Measurements from ENCODE around the gene PTPRT.
"Not testable (repeated sequence)": the region's sequence is repeated elsewhere in the genome, so short reads cannot be mapped to it uniquely, and the experiment has no call there.

PTPRT gene

DNA sequence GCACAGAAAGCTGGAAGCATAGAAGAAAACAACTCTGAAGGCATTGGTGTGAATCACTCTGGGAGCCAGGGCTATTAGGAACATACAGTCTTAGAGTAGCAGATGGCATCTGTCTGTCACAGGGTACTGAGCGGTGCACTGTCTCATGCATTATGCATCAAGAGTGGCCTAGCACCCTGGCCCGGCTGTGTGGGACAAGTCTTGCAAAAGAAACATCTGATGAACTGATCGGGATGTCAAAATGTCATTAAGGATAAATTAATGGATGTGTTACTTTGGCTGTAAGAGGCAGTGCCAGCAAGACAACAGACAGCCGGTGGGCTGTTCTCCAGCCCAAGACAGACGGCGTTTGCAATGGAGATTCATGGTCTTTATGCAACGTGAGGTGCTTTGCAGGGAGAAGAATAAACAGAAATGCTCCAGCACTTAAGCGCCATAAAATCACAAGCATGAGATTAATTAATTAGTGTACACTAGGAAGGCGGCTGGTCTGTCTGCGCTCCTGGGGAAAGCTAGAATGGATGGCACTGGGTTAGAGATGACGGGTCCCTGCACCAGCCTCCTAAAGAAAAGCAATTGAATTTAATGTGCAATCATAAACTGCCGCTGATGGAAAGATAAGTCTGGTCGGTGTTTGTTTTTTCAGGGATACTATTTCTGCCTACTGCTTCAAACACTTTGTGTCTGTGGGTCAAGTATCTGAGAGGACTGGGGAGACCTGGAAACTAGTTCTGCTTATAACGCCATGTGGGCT is 970.9 kb downstream of the PTPRT start:
- no peak overlapping the region for H3K4me3 ChIP-seq (ENCODE audit: low read depth, low read length)
- no peak for DNase-seq (ENCODE audit: low read depth)
- no peak for TF ChIP-seq CTCF (IDR thresholded peaks at IDR 0.05; ENCODE audit: low read depth, low read length)
- TF ChIP-seq, protein P1, sequence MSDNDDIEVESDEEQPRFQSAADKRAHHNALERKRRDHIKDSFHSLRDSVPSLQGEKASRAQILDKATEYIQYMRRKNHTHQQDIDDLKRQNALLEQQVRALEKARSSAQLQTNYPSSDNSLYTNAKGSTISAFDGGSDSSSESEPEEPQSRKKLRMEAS (IDR thresholded peaks at IDR 0.05; ENCODE audit: low read depth, low read length), result no peak

GRCh38 chr20:42214074-42214473 is 975.6 kb downstream of the PTPRT start:
- H3K4me3 ChIP-seq (ENCODE audit: low read depth, low read length), result no peak overlapping the region
- no peak for TF ChIP-seq CTCF (IDR thresholded peaks at IDR 0.05; ENCODE audit: low read depth, low read length)
- no peak for DNase-seq (ENCODE audit: low read depth)

DNA sequence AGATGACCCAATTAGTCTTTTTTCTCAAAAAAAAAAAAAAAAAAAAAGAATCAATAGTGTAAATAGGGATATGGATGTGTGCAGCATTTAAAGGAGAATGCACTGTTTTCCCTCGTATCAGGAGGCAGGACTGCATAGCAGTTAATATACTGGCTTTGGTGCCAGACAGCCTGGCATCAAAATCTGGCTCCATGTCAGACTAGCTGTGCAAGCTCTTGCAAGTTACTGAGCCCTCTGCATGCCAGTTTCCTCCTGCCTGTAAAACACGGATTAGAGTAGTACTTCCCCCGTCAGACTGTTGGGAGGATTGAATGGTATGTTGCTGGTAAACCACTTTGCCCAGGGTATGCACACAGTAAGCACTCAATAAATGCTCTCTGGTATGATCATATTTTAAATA is 977.3 kb downstream of the PTPRT start:
- TF ChIP-seq CTCF (IDR thresholded peaks at IDR 0.05; ENCODE audit: low read depth, low read length), result no peak
- TF ChIP-seq MYC (IDR thresholded peaks at IDR 0.05; ENCODE audit: low read depth, low read length), result no peak
- TF ChIP-seq, protein P1 (IDR thresholded peaks at IDR 0.05; ENCODE audit: low read depth, low read length), result no peak
- TF ChIP-seq POLR2A (IDR thresholded peaks at IDR 0.05; ENCODE audit: extremely low read depth, insufficient read length), result no peak
- no peak for DNase-seq (ENCODE audit: low read depth)
- no peak overlapping the region for H3K4me3 ChIP-seq (ENCODE audit: low read depth, low read length)

- not testable (repeated sequence) for H3K4me3 ChIP-seq (ENCODE audit: low read depth, low read length); DNase-seq (ENCODE audit: low read depth)
Measured at GRCh38 chr20:42206557-42206956, 983.1 kb downstream of the PTPRT start.

GRCh38 chr20:42204109-42204660 is 985.5 kb downstream of the PTPRT start:
- H3K4me3 ChIP-seq (ENCODE audit: low read depth, low read length), result no peak overlapping the region
- DNase-seq (ENCODE audit: low read depth), result peak; percentile 29
- TF ChIP-seq POLR2A (IDR thresholded peaks at IDR 0.05; ENCODE audit: extremely low read depth, insufficient read length) (no peak), CTCF (IDR thresholded peaks at IDR 0.05; ENCODE audit: low read depth, low read length) (peak; percentile 38)

DNA sequence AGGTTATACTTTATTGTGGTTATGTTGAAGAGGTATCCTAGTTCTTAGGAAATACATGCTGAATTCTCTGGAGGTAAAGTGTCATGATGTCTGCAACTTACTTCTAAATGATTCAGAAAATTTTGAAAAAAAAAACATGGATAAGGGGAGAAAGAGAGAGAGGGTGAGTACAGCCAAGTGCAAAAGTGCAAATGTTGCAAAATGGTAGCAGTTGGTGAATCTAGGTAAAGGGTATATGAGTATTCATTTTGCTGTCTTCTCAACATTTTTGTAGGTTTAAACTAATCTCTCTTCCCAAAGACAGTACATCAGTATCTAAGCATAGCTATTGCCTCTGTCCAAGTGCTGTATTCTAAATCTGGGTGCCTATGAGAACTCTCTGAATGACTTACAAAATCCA is 992.1 kb downstream of the PTPRT start:
- no peak for DNase-seq (ENCODE audit: low read depth)
- H3K4me3 ChIP-seq (ENCODE audit: low read depth, low read length), result no peak overlapping the region
- TF ChIP-seq CTCF (IDR thresholded peaks at IDR 0.05; ENCODE audit: low read depth, low read length), result no peak
- no peak for TF ChIP-seq POLR2A (IDR thresholded peaks at IDR 0.05; ENCODE audit: extremely low read depth, insufficient read length)
- TF ChIP-seq MYC (IDR thresholded peaks at IDR 0.05; ENCODE audit: low read depth, low read length), result no peak
- TF ChIP-seq, protein P1 (IDR thresholded peaks at IDR 0.05; ENCODE audit: low read depth, low read length), result no peak

All from NB4 (cell line).